Activated CD8-positive, alpha-beta memory T cell treated with anti-CD3 and anti-CD28 coated beads, Interleukin-2, amount 50 U/mL, for 24 hours (primary cell): Measurements from ENCODE around the gene PKM.

Experiments used
- DNase-seq: peaks from one replicate; pipeline ENCODE4 v3.0.0-alpha.2; 2020; ENCODE audit errors: extremely low read depth

PKM gene

GRCh38 chr15:72155635-72156616, 75.1 kb downstream of the PKM start:
- DNase-seq, result peak; percentile 62

DNA sequence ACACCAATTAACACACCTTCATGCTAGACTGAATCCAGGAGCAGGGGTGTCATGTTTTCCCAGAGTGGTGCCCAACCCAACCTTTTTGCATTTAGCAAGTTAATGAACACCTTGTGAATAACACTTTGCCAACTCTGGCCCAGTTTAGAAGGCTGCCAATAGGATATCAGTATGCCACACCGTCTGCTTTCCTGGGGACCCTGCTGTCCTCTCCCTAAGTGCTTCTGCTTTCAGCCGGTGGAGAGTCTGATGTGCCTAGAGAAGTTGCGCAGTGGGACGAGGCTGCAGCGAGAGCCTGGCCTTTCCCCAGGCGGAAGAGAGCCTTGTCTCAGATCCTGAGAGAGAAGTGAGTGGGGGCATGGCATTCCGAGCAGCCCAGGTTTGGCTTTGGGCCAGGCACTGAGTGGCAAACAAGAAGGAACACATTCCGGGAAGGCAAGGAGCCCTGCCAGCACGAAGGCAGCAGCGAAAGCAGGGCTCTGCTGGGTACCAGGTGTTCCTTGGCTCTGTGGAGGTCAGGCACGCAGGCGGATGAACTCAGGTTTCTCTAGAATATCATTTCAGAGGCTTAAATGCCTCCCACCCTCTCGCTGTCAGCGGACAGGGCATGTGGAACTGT, 75.9 kb downstream of the PKM start:
- DNase-seq, result no peak

GRCh38 chr15:72154316-72154715, 76.7 kb downstream of the PKM start:
- no peak for DNase-seq

- DNase-seq, result no peak
These were observed 77.6 kb downstream of the PKM start for GRCh38 chr15:72153269-72154000.
